ENCODE data around the gene CTAGE1. TPM values are rescaled to one million over a fixed set of nuclear protein-coding genes. Genes with fewer than 3 reads are reported as not detected.

The CTAGE1 gene
- polyA plus RNA-seq, 2 of the 4 experiments (the other 2 are of a cell fraction) = 0.01 TPM; not detected in 1

DNA sequence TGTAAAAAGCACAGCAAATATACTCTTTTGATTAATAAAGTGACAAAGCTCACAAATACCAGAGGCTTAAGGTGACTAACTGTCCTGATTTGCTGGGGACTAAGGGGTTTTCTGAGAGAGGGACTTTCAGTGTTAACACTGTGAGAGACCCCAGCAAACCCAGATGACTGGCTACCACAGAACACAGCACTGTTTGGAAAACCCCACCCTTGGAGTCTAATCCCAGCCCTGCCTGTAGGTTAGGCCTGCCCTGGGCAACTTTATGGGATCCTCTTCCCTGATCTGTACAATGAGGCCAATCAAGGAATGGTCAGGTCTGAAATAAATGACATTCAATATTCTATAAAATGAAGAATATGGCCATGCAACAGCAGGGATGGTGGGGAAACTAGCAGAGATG lies 30.5 kb upstream of the CTAGE1 start:
- Histone ChIP-seq H3K4me1 (no peaks in the 10 kb centered on the region), H3K9me3 (peaks cover 13% of the 10 kb centered on the region; the same call in 2 of the 3 replicates), H3K27ac (no peak overlapping the region), H3K4me2 (no peak overlapping the region), H3K4me3 (no peak overlapping the region)
- FAIRE-seq = no peak
- DNase-seq (ENCODE audit: low read depth in 1 of 2, low spot score in 1 of 2) = no peak
- no peak for ATAC-seq
- TF ChIP-seq TP53 (CRISPR knock-in tag; IDR thresholded peaks at IDR 0.05) = no peak
- ChIA-PET CTCF (interaction anchor here (0.7 kb wide), 2 partner anchors 32 to 93 kb away, joined by 3 to 7 read pairs; no protein-coding TSS in a partner anchor), POLR2A (no interaction called here)

DNA sequence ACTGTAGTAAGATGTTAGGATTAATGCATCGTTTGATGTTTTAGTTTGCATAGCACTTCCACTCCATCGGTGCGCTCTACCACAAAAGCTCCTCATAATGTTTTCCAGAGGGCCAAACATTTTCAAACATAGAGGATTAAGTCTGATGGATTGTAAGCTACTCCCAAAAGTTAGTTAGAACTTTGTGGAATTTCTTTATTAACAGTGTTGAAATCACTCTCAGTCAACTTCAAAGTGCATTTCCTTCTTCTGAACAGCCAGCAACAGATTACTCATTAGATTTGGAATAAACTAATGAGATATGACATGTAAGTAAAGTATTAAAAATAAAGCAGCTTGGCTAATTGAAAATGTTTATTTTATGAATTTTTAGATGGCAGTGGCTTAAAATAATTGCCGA lies 30.1 kb upstream of the CTAGE1 start:
- no peak for TF ChIP-seq SMC3 (IDR thresholded peaks at IDR 0.05)
- TF ChIP-seq ZC3H11A (IDR thresholded peaks at IDR 0.05) = no peak
- no peak for TF ChIP-seq CBX8 (IDR thresholded peaks at IDR 0.05)
- no peak for TF ChIP-seq EHMT2 (IDR thresholded peaks at IDR 0.05; ENCODE audit: low read depth)
- no peak for TF ChIP-seq TFCP2L1 (CRISPR knock-in tag; IDR thresholded peaks at IDR 0.05)
- TF ChIP-seq NR3C1 (IDR thresholded peaks at IDR 0.05) = no peak
- TF ChIP-seq E2F6 (IDR thresholded peaks at IDR 0.05; ENCODE audit: borderline replicate concordance, low read depth) = no peak
- no peak for TF ChIP-seq POLR2AphosphoS2 (conservative IDR thresholded peaks at IDR 0.05; ENCODE audit: low read length)
- TF ChIP-seq HOXB13 (CRISPR knock-in tag; IDR thresholded peaks at IDR 0.05; ENCODE audit: low read depth) = no peak
- TF ChIP-seq EP300 (IDR thresholded peaks at IDR 0.05) = no peak
- TF ChIP-seq HEYL (CRISPR knock-in tag; IDR thresholded peaks at IDR 0.05) = no peak
- no peak for TF ChIP-seq NFE2L2 (conservative IDR thresholded peaks at IDR 0.05; ENCODE audit: low read length)
- no peak for TF ChIP-seq FOXS1 (CRISPR knock-in tag; IDR thresholded peaks at IDR 0.05)
- TF ChIP-seq EHF (CRISPR knock-in tag; IDR thresholded peaks at IDR 0.05) = no peak
- TF ChIP-seq RFX5 (IDR thresholded peaks at IDR 0.05) = no peak
- TF ChIP-seq KDM5A (IDR thresholded peaks at IDR 0.05) = no peak
- TF ChIP-seq SREBF2 (IDR thresholded peaks at IDR 0.05) = no peak
- TF ChIP-seq CEBPB (IDR thresholded peaks at IDR 0.05) = no peak
- no peaks in the 10 kb centered on the region for H3K4me1 ChIP-seq
- FAIRE-seq (no peak), DNase-seq (ENCODE audit: low read depth in 1 of 2, low spot score in 1 of 2) (no peak), ATAC-seq (no peak)
- H3K4me2 ChIP-seq = no peak overlapping the region
- WGBS (ENCODE audit: missing lambda C conversion rate) = 92% methylated on average over 4 of the region's 4 CpGs
- ChIA-PET POLR2A (no interaction called here), CTCF (interaction anchor here (0.7 to 1.1 kb wide), 4 partner anchors 32 to 256 kb away, joined by 3 to 7 read pairs (median 3); no protein-coding TSS in a partner anchor)
- H3K9me3 ChIP-seq = peaks cover 13% of the 10 kb centered on the region; the same call in 2 of the 3 replicates
- H3K4me3 ChIP-seq = no peak overlapping the region
- H3K27ac ChIP-seq = no peak overlapping the region

GRCh38 chr18:22446911-22447310 lies 29.2 kb upstream of the CTAGE1 start:
- Histone ChIP-seq H3K4me3 (no peak overlapping the region), H3K4me1 (no peaks in the 10 kb centered on the region), H3K4me2 (no peak overlapping the region), H3K9me3 (peaks cover 13% of the 10 kb centered on the region; the same call in 2 of the 3 replicates), H3K27ac (no peak overlapping the region)
- no peak for ATAC-seq
- no peak for DNase-seq (ENCODE audit: low read depth in 1 of 2, low spot score in 1 of 2)
- no peak for FAIRE-seq
- 45% methylated on average over 4 of the region's 4 CpGs for whole genome bisulfite sequencing (ENCODE audit: missing lambda C conversion rate)
- POLR2A ChIA-PET = no interaction called here
- TF ChIP-seq ZC3H11A (IDR thresholded peaks at IDR 0.05) (no peak), RAD21 (conservative IDR thresholded peaks at IDR 0.05 in 1 of 2, IDR thresholded peaks at IDR 0.05 in 1 of 2) (no peak), ZSCAN20 (CRISPR knock-in tag; IDR thresholded peaks at IDR 0.05) (no peak), KDM1A (IDR thresholded peaks at IDR 0.05; ENCODE audit: low read depth) (no peak), NR3C1 (IDR thresholded peaks at IDR 0.05) (no peak), MAZ (IDR thresholded peaks at IDR 0.05; ENCODE audit: borderline replicate concordance, low read depth, low read length) (no peak), EHMT2 (IDR thresholded peaks at IDR 0.05; ENCODE audit: low read depth) (no peak), RARB (CRISPR knock-in tag; IDR thresholded peaks at IDR 0.05) (no peak), HDAC2 (IDR thresholded peaks at IDR 0.05) (no peak), FOSL2 (IDR thresholded peaks at IDR 0.05) (no peak), FOSL2 (CRISPR knock-in tag; IDR thresholded peaks at IDR 0.05) (no peak), RCOR1 (IDR thresholded peaks at IDR 0.05; ENCODE audit: low read depth, low read length) (no peak), E2F6 (IDR thresholded peaks at IDR 0.05; ENCODE audit: borderline replicate concordance, low read depth) (no peak), RNF2 (IDR thresholded peaks at IDR 0.05; ENCODE audit: borderline replicate concordance, low read depth) (no peak), JUN (IDR thresholded peaks at IDR 0.05) (no peak)
- CTCF ChIA-PET = interaction anchor here (1.0 to 1.1 kb wide), 2 partner anchors 116 to 257 kb away, joined by 3 read pairs; no protein-coding TSS in a partner anchor
